HG03469 (cell line): Measurements from ENCODE around the gene STUB1.

Experiments
- ATAC-seq: cut with Tn5 transposase; IDR thresholded peaks from one replicate; pipeline ENCODE4 v1.9.1; 2021; ENCODE audit warnings: mild to moderate bottlenecking, moderate library complexity, moderate number of reproducible peaks; ENCODE audit not compliant: unreplicated experiment

STUB1 gene

GRCh38 chr16:679814-680624 is at the start of gene STUB1:
STUB1 (plus strand) TSS chr16:680410; CDS start chr16:680526, 116 bp downstream.
- peak; percentile 23 for ATAC-seq

GRCh38 chr16:630815-631405 is 49.3 kb upstream of the STUB1 start, which contains the start of gene WFIKKN1:
WFIKKN1 (plus strand) TSS chr16:630985; CDS start chr16:631254, 269 bp downstream.
- ATAC-seq, result no peak

- no peak for ATAC-seq
These were observed 48.3 kb upstream of the STUB1 start for GRCh38 chr16:631808-632358.

GRCh38 chr16:632486-633335 is 47.5 kb upstream of the STUB1 start:
- ATAC-seq, result no peak

- no peak for ATAC-seq
These were observed 46.7 kb upstream of the STUB1 start for GRCh38 chr16:633336-634050.

- ATAC-seq, result no peak
These were observed 46.0 kb upstream of the STUB1 start for GRCh38 chr16:634051-634670.

- ATAC-seq, result no peak
These were observed 45.2 kb upstream of the STUB1 start for GRCh38 chr16:634996-635395.

- ATAC-seq, result no peak
These were observed 44.5 kb upstream of the STUB1 start for GRCh38 chr16:635573-636205.

GRCh38 chr16:636206-637080 is 43.8 kb upstream of the STUB1 start, which contains the start of gene METTL26:
METTL26 (minus strand) TSS chr16:636305; CDS start chr16:636290, 15 bp downstream.
- peak; percentile 45 for ATAC-seq

GRCh38 chr16:637081-638018 is 42.9 kb upstream of the STUB1 start:
- no peak for ATAC-seq

GRCh38 chr16:638034-638543 is 42.1 kb upstream of the STUB1 start:
- ATAC-seq, result no peak

GRCh38 chr16:638836-639235 is 41.4 kb upstream of the STUB1 start:
- ATAC-seq, result no peak

GRCh38 chr16:640614-641013 is 39.6 kb upstream of the STUB1 start:
- ATAC-seq, result no peak

- ATAC-seq, result peak; percentile 32
These were observed 38.7 kb upstream of the STUB1 start, which contains the start of gene MCRIP2 for GRCh38 chr16:641326-642188. MCRIP2 (plus strand) TSS chr16:641828; CDS start chr16:641992, 164 bp downstream.

GRCh38 chr16:642189-643049 is 37.8 kb upstream of the STUB1 start:
- peak; percentile 22 for ATAC-seq
